Gastroesophageal sphincter (tissue), 2 donors: Measurements from ENCODE around the gene HNF4A.

ENCODE experiments used
- POLR2A ChIP-seq, 2 donors: fragments of 450-650 bp; IDR thresholded peaks; one replicate each; pipeline ENCODE4 v1.6.1; 2017; ENCODE audit warnings: antibody characterized with exemption in 2 of 2, mild to moderate bottlenecking in 2 of 2, moderate library complexity in 1 of 2
- POLR2AphosphoS5 ChIP-seq: sonication (generic); formaldehyde crosslinking; IDR thresholded peaks from one replicate; pipeline ENCODE4 v1.6.1; 2017; ENCODE audit warnings: antibody characterized with exemption

GRCh38 chr20:44344723-44345122, 10.8 kb upstream of the HNF4A start:
- TF ChIP-seq POLR2A (IDR thresholded peaks at IDR 0.05) = no peak
- TF ChIP-seq POLR2AphosphoS5 = no peak
